GM18499 (cell line): Measurements from ENCODE around the gene PCP2.

ENCODE experiments used
- ATAC-seq: cut with Tn5 transposase; IDR thresholded peaks from one replicate; pipeline ENCODE4 v1.9.1; 2021; ENCODE audit warnings: moderate number of reproducible peaks; ENCODE audit not compliant: insufficient read depth, unreplicated experiment

PCP2 gene

DNA sequence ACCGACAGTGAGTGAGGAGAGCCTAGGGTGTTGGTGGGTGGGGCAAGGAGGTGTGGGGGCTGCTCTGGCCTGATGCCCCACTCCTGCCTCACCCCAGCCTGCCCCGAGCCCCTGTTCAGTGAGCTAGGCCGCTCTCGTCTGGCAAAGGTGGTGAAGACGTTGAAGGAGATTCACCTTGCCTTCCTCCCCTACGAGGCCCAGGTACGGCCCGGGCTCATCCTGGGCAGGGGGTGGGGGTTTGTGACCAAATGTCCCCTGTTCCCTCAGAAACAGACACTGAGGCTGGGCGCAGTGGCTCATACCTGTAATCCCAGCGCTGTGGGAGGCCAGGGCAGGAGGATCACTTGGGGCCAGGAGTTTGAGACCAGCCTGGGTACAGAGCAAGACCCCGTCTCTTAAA, 7.3 kb upstream of the PCP2 start:
- ATAC-seq: no peak

DNA sequence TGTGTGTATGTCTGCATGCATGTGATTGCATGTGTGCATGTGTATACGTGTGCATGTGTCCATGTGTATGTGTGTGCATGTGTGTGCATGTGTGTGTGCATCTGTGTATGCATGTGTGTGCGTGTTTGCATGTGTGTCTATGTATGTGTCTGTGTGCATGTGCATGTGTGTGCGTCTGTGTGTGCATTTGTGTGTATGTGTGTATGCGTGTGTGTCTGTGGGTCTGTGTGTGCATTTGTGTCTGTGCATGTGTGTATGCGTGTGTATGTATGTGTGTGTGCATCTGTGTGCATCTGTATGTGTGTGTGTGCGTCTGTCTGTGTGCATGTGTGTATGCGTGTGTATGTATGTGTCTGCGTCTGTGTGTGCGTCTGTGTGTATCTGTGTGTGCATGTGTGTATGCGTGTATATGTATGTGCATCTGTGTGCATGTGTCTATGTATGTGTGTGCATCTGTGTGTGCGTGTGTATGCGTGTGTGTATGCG, 6.4 kb upstream of the PCP2 start:
- ATAC-seq: no peak

DNA sequence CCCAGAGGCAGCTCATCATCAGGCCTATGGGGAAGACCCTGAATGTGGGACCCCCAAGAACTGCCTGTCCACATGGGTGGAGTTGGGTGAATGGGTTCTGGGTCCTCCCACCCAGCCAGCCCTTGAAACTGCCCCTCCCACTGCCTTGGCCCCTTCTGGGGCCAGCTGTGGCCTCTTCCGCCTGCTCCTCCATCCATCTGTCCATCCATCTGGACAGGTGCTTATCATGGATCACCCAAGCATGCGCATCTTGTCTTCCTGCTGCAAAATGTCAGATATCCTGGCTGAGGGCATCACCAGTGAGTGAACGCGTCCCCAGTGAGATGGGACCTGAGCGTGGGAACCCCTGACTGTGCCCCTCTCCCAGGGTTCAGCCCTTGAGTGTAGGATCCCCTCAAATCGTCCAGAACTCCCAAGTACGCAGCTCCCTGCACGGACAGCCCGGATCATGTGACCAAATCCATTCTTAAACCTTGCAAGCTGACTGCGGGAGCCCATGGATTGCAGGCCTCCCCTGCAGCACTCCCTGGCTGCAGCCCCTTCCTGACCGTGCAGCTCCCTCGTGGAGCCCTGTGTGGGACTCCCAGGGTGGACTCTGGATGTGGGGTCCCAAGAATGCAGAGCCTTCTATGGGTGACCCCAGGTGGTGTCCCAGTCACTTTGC, 5.4 kb upstream of the PCP2 start:
- no peak for ATAC-seq

DNA sequence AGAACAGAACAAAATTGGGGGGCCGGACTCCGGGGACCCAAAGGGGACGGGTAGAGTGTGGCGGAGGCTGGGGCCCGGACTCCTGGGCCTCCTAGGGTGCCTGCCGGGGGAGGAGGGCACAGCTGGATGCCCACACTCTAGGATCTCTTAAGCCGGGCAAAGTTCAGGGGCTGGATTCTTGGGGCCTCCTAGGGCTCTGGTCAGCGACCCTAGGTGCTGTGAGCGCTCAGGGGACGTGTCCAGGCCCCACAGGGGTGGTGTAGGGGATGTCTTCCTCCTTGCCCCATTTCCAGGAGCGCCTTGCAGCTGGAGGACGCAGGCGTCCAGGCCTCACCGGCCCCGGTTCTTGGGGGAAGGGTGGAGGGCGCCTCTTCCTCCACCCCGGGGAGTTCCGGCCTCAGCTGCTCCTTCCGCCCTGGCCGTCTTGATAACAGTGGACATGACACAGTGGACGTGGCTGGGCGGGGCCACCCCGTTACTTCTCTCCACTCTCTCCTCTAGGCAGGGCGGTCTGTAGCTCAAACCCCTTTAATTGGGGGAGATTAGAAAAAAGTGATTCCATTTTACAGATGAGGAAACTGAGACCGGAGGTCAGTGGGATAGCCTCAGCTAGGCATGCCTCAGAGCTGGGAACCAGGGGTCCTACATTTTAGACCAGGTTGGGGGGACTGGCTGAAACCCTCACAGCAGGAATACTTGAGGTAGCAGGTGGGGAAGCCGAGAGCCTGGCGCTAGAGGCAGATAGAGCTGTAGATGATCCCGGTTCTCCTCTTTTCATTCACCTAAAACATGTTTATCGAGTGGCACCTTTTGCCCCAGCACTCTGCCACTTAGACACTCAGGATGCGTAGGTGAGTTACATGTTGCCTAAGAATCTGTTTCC, 4.1 kb upstream of the PCP2 start:
- ATAC-seq: no peak

DNA sequence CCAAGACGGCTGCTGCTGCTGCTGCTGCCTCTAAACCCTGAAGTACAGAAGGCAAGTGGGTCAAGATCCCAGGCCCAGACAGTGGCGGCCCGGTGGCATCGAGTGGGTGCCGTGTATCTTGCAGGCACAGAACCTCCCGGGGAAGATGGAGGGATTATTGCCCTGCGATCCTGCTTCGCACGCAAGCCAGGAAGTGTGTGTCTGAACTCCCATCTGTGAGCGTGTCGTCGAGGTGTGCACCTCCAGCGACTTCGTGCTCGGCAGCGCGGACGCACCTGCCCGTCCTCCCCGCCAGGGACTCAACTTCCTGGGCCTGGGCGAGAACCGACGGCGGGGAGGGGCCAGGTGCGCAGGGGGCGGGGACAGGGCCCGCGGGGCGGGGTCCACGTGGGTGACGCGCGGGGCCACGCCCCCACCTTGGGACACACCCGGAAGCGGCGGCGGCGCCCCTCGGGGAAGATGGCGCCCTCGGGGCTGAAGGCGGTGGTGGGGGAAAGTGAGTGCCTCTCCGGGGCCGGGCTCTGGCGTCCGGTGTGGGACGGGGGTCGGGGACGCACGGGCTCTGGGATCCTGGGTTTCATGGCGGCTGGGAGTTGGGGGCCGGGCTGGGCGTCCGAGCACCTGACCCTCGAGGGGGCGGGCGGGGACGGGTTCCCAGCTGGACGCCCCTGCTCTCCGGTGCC, 3.3 kb upstream of the PCP2 start, which contains the start of gene STXBP2:
TSS of gene STXBP2 (plus strand) at position 420 of the 683 bp plus-strand sequence. CDS start at position 460, 40 bp downstream.
- no peak for ATAC-seq

DNA sequence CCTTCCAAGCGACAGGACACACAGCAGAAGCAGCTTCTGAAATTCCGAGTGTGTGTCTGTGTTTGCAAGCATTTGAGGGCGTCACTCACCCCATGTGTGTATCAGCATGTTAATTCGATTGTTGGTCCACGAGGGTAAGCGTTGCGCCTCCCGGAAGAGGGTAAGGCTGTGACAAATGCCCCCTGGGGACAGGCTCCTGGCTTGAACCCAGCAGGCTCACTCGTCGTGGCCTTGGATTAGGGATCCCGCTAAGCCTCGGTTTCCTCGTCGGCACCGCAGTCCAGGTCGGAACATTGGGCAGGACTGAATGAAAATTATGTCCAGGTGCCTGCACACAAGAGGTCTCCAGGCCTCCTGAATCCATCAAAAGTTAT, 2.8 kb upstream of the PCP2 start:
- ATAC-seq: no peak

DNA sequence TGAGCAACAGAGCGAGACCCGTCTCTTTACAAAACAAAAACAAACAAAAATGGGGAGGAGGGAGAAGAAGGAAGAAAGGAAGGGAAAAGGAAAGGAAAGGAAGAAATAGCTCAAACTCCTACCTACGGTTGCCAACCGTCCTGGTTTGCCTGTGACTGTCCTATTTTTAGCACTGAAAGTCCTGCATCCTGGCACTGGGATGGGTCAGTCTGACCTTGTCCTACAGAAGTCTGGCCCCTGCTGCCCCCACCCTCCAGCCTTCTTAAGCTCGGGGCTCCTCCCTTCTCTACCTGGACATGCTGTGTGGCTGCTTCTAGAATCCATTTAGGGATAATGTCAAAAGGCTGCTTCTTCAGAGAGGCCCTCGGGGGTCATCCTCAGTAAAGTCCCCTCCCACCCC, 2.2 kb upstream of the PCP2 start:
- no peak for ATAC-seq

DNA sequence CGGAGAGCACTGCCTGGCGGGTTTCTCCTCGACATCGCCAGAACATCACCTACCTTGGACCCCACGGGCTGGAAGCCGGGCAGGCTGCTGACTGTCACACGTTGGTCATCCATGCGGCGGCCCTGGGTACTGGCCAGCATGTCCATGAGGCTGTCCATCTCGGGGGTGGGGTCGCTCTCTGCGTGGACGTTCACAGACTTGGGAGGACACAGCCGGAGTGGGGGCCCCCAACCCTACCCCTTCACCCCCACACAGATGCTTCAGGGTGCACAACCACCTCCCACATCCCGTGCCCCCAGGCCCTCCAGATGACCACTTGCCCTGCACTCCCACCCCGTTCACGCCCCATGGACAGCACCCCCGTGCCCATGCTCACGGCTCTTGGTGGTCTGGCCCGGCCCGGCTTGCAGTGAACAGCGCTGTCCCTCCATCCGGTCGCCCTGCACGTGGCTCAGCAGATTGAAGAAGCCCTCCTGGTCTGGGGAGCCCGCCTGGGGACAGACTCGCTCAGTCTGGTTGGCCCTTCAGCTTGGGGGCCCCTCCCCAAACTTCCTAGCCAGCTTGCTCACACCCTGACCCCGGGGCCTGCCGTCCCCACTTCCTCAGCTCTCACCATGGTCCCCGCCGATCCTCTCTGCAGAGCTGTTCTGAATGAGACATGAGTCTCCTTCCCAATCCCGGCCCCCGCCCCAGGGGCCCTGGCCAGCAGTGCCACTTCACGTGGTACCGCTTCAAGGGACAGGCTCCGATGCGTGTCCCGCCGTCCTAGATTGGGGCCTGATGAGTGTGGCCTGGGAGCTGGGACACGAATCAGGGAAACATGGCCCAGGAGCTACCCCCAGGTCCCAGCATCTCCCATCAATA, 947 bp downstream of the PCP2 start:
- no peak for ATAC-seq

DNA sequence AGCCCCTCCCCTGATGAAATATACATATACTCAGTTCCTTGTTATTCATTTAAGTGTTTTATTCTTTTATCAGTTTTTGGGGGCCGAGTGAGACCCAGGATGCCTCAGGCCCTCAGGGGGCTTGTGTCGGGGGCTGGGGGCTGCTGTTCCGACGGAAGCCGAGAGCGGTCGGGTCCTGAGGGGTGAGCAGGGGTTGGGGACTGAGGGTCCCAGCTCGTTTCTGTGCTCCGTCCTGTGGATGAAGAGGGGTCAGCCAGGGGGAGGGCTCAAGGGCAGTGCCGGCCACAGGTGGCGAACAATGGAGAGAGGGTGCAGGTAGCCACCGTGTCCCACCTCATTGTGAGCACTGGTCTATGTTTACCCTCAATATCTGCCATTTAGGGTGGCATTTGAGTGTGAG, 1.9 kb downstream of the PCP2 start:
- ATAC-seq: no peak

DNA sequence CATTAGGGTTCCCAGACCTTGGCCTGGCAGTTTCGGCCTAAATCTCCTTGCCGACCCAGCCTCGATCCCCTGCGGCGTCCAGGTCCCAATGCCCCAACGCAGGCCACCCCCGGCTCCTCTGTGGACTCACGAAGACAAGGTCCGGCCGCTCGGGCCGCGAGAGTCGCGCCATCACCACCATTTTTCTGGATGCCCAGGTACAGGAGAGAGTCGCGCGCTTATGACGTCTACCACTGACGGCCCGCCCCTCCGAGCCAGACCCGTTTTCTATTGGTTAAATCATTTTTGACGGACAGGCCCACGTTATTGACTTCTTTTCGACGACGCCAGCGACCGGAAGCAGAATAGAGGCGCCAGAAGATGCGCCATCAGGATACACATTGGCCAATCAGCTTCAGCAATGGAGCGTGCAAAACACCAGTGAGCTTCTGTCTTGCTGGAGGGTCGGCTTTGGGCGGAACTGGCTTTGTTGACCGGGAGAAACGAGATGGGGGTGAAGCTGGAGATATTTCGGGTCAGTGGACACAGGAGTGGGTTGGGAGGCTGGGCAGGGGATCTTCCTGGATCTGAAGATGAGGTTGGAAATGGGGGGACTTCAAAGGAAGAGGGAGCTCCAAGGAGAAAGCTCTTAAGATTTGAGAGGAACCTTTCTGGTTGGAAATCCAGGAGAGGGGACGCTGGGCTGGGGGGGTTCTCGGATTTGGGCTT, 4.0 kb downstream of the PCP2 start, which contains the start of the genes PET100 and XAB2:
TSS of gene PET100 (plus strand) at position 447 of the 708 bp plus-strand sequence. CDS start at position 488, 41 bp downstream.
TSS of gene XAB2 (minus strand) at position 199 of the 708 bp plus-strand sequence. CDS start at position 181, 18 bp downstream.
- peak; percentile 88 for ATAC-seq

DNA sequence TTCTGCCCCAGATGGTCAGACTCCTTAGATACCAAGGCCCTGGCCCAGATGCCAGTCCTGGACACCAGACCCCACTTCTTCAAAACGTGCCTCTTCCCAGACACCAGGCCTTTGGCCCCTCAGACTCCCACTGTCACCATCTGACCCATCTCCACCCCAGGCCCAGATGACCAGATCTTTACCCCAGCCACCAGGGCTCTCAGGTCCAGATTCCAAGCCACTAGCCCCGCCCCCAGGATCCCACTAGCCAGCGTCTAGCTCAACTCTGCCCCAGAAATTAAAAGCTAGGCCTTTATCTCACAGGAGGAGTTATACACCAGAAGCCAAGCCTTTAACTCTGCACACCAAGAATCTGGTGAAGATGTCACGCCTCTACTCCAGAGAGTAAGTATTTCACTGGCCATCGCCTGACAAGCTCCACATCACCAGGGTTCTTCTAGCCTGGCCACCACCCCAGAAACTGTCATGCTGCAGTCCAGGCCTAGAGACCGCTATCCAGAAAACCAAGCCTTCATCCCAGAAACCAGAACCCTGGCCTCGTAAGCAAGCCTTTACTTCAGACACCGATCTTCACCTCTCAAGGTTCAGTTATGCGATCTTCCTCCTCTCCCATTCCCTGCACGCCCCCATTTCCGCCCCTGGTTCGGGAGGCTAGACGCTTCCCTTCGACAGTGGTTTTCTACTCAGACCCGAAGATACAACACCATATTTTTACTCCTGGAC, 4.8 kb downstream of the PCP2 start:
- ATAC-seq: no peak

DNA sequence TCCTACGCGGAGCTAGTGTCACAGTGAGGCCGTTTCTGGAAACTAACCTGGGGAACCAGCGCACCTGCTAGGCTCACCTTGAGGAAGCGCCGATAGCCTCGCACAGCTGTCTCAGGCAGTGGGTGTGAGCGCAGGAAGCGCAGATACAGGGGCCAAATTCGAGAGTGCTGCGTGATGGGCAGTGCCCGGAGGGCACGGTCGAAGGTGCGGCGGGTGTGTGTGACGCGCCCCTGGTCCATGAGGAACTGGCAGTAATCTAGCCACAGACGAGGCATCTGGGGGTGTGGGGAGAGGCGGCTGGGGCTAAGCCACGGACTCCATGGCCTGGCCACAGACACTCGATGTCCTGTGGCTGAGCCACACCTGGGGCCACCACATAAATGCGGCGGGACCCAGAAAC, 6.4 kb downstream of the PCP2 start:
- ATAC-seq: no peak

DNA sequence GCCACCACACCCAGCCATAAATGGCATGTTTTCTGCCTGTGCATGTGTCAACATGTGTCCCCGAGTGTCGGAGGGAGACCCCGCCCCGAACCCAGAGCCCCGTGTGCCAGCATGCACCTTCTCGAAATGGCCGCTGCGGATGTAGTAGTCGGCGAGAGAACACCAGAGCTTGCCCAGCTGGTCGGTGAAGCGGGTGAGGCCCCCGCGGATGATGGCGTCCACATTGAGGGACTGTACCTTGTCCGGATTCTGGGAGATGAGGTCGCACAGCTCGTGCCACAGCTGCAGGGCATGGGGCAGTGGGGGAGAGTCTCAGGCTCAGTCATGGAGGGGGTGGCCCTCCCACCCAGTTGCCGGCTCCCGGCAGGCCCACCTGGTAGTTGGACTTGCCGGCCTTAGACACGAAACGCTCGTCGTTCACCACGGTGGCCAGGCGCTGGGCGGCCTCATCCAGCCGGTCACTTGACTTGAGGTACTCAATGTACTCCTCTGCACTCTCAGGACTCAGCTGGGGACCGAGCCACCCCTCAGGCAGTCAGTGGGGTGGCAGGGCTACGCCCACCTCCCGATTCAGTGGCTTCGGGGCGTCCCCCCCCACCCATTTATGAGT, 7.7 kb downstream of the PCP2 start:
- ATAC-seq: no peak

DNA sequence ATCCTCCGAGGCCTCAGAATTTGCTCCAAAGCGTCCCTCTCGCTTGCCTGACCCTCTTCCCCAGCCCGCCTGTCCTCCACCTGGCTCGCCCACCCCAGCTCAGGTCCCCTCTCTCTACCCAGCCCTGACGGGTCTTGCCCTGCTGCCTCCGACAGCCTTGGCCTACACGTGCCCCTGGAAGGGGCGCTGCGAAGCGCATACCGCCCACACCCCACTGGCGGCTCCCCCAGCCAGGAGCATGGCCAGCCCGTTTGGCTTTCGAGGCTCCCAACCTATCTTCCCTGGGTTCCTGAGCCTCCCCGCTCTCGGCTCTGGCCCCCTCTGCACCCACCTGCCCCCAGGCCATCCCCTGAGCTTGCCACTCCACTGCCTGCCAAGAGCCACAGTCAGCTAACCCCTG, 8.7 kb downstream of the PCP2 start:
- ATAC-seq: no peak

DNA sequence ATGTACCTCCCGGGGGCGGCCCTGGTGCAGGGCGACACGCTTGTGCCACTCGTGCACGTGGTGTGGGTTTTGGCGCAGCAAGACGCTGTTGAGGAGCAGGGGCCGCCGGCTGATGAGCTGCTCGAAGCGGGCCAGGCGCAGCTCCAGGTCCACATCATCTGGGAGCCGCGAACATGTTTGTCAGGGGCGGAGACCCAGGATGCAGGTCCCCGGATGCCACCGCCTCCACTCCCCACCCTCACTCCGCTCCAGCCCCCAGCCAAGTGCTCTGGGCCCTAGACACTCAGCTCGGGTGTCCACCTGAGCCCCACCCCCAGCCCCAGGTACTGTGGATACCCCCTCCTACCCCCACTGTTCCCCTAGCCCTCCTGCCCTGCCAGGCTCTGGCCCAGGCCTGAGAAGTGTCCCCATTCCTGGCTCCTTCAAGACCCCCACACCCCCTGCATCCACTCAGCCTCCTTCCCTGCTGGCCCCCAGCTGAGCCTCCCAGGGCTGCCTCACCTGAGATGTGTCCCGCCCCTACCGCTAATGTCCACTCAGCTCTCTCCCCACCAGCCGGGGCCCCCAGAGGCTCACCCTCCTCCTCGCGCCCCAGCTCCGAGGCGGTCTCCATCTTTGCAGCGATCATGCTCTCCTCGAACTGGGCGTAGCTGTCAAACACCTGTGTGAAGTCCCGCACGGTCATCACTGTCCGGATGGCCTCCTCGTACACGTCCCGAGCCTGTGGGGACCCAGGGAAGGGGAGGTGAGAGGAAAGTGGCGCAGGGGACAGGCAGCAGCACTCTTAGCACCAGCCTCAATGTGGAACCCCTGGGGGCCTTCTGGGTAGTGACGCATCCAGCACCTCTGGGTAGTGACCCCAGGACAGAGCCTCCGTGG, 9.6 kb downstream of the PCP2 start:
- no peak for ATAC-seq

DNA sequence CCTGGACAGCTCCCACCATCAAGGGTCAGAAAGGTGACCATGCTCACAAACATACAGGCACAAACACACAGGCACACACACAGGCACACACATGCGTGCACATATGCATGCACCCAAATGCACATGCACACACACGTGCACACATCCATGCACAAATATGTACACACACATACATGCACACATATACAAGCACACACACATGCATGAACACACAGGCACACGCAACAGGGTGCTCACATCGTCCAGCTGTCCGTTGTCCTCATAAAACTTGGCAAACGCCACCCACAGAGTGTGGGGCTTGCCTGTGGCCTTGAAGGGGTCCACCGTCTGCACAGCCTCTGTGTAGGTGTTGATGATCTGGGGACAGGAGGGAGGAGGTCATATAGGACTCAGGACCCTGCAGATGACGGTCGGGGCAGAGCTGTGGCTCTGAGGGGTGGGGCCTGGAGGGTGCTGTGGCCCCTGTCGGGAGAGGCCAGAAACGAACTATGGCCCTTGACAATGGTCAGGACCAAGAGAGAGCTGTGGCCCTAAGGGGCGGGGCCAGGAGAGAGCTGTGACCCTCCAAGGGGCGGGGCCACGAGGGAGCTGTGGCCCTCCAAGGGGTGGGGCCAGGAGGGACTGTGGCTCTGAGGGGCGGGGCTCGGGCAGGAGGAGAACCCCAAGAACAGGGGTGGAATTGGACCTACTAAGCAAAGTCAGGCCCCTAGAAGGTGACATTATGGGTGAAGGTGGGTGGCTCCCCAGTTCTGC, 10.4 kb downstream of the PCP2 start:
- ATAC-seq: no peak
